Endothelial cell of umbilical vein (primary cell): ENCODE measurements around the gene IGSF5. TPM values are rescaled to one million over a fixed set of nuclear protein-coding genes. Genes with fewer than 3 reads are reported as not detected.

Experiments
- BruUV-seq: library from RNA; stranded (reverse); fragments of 400-500 nt; replicated peaks from 2 replicates; lab custom pipeline; 2021; lab: Mats Ljungman, UMichigan
- CTCF ChIA-PET: fragments of 300-600, 350-600 bp; sonication (Branson Sonifier 250); formaldehyde crosslinking; loops from one replicate; lab custom pipeline; 2021; ENCODE audit warnings: antibody characterized with exemption, inconsistent platforms; lab: Charles Lee
- POLR2A ChIA-PET: fragments of 300-600, 350-600 bp; sonication (Branson Sonifier 250); formaldehyde crosslinking; loops from one replicate; lab custom pipeline; 2021; ENCODE audit warnings: antibody characterized with exemption, inconsistent platforms; lab: Charles Lee
- DNase-seq: peaks from one replicate; pipeline ENCODE4 v3.0.0-alpha.2; 2011; ENCODE audit warnings: low read depth, low spot score
- FAIRE-seq: peaks from 2 replicates; lab custom pipeline; 2011; peaks lifted over from hg19 to GRCh38; lab: Jason Lieb, UNC
- H2AFZ ChIP-seq: 2 replicates; pipeline ENCODE4 v1.6.0; 2012; ENCODE audit warnings: low read depth, low read length, control low read depth, inconsistent platforms
- H3K27ac ChIP-seq: 2 replicates; pipeline ENCODE4 v1.5.1; 2011; ENCODE audit warnings: low read depth, mild to moderate bottlenecking, control low read depth, low read length, moderate library complexity; ENCODE audit not compliant: insufficient read depth
- H3K27me3 ChIP-seq, 2 experiments: 2 replicates each; pipeline versions ENCODE4 v1.6.0 to v1.6.1; 2011; ENCODE audit warnings: low read length in 2 of 2, mixed read lengths in 1 of 2; ENCODE audit not compliant: control insufficient read depth in 2 of 2, insufficient read depth in 2 of 2
- H3K36me3 ChIP-seq, 2 experiments: 2 replicates in 1 of 2; 3 replicates in 1 of 2; pipeline ENCODE4 v1.5.1; 2011; ENCODE audit warnings: low read length in 2 of 2, mild to moderate bottlenecking in 1 of 2, moderate library complexity in 1 of 2; ENCODE audit not compliant: control insufficient read depth in 2 of 2, insufficient read depth in 2 of 2; ENCODE audit errors: extremely low read depth in 1 of 2
- H3K4me1 ChIP-seq: 3 replicates; pipeline ENCODE4 v1.5.1; 2011; ENCODE audit warnings: mild to moderate bottlenecking, low read length; ENCODE audit not compliant: control insufficient read depth, insufficient read depth; ENCODE audit errors: extremely low read depth
- H3K4me2 ChIP-seq: 2 replicates; pipeline ENCODE4 v1.6.1; 2011; ENCODE audit warnings: low read length, control low read depth, mixed read lengths; ENCODE audit not compliant: insufficient read depth
- H3K4me3 ChIP-seq, 3 experiments: fragments of 200-600 bp in 1 of 3; sonication (generic), shearing (Covaris generic) in 1 of 3; replicated peaks in 1 of 3; 2 replicates each; pipeline ENCODE4 v1.5.1; 2011 to 2016; ENCODE audit warnings: control low read depth in 3 of 3, low read length in 3 of 3, mild to moderate bottlenecking in 2 of 3, inconsistent platforms in 1 of 3, low read depth in 1 of 3, moderate library complexity in 1 of 3; ENCODE audit not compliant: insufficient read depth in 1 of 3
- H3K79me2 ChIP-seq: 2 replicates; pipeline ENCODE4 v1.6.0; 2012; ENCODE audit warnings: low read length, inconsistent platforms; ENCODE audit not compliant: control insufficient read depth, insufficient read depth
- H3K9ac ChIP-seq: replicated peaks from 2 replicates; pipeline ENCODE3; 2011; ENCODE audit warnings: low read length, control low read depth; ENCODE audit not compliant: insufficient read depth; ENCODE audit errors: extremely low read depth
- H3K9me1 ChIP-seq: replicated peaks from 3 replicates; pipeline ENCODE4 v1.6.0; 2011; ENCODE audit warnings: mild to moderate bottlenecking, low read length; ENCODE audit not compliant: control insufficient read depth, insufficient read depth; ENCODE audit errors: extremely low read depth
- H3K9me3 ChIP-seq: replicated peaks from 2 replicates; pipeline ENCODE4 v1.5.1; 2012; ENCODE audit warnings: low read length, inconsistent platforms; ENCODE audit not compliant: control insufficient read depth, insufficient read depth
- H4K20me1 ChIP-seq: replicated peaks from 2 replicates; pipeline ENCODE3; 2011; ENCODE audit warnings: mild to moderate bottlenecking, low read length; ENCODE audit not compliant: control insufficient read depth, insufficient read depth; ENCODE audit errors: extremely low read depth
- EZH2 ChIP-seq: IDR thresholded peaks from 2 replicates; pipeline ENCODE4 v1.6.1; 2012; ENCODE audit warnings: borderline replicate concordance, low read depth, mild to moderate bottlenecking, moderate library complexity, low read length, inconsistent platforms; ENCODE audit not compliant: severe bottlenecking
- FOS ChIP-seq: IDR thresholded peaks from 2 replicates; pipeline ENCODE4 v1.6.1; 2011; ENCODE audit warnings: mild to moderate bottlenecking, low read length, moderate library complexity, borderline replicate concordance; ENCODE audit not compliant: insufficient read depth
- GATA2 ChIP-seq: IDR thresholded peaks from 2 replicates; pipeline ENCODE4 v1.7.0; 2011; ENCODE audit warnings: low read depth, mild to moderate bottlenecking, moderate library complexity, mixed read lengths, low read length; ENCODE audit not compliant: insufficient read length, insufficient read depth
- JUN ChIP-seq: IDR thresholded peaks from 2 replicates; pipeline ENCODE4 v1.6.1; 2011; ENCODE audit warnings: borderline replicate concordance, low read depth; ENCODE audit not compliant: insufficient read length, insufficient read depth
- MAX ChIP-seq: IDR thresholded peaks from 2 replicates; pipeline ENCODE4 v1.6.1; 2011; ENCODE audit not compliant: insufficient read depth, insufficient read length
- MYC ChIP-seq: IDR thresholded peaks from one replicate; pipeline ENCODE4 v1.6.1; 2011; ENCODE audit warnings: mild to moderate bottlenecking, low read depth, low read length
- POLR2A ChIP-seq: IDR thresholded peaks from 2 replicates; pipeline ENCODE4 v1.6.1; 2012; ENCODE audit warnings: low read depth, mild to moderate bottlenecking, control low read depth, low read length
- POLR2AphosphoS5 ChIP-seq: IDR thresholded peaks from 2 replicates; pipeline ENCODE4 v1.6.1; 2012; ENCODE audit warnings: low read depth, mild to moderate bottlenecking, control low read depth, low read length, moderate library complexity; ENCODE audit not compliant: insufficient read depth
- dilution Hi-C: fragments of 300-500 bp; cut with MboI; formaldehyde crosslinking; loops from one replicate; pipeline ENCODE4 v1.15.0; 2019; ENCODE audit warnings: low sequenced_read_pairs; ENCODE audit not compliant: extremely low pct_ligation_motif_present
- intact Hi-C: fragments of 100-400 bp; cut with micrococcal nuclease; formaldehyde crosslinking; loops from one replicate; pipeline ENCODE4 v1.10.0; 2022
- polyA plus RNA-seq, 4 experiments: library from polyadenylated mRNA; depleted of rRNA in 3 of 4; stranded (reverse) in 3 of 4; unstranded in 1 of 4; fragments of >200 nt; gene quantifications; 2 replicates each; pipeline versions ENCODE4 v1.2.1 to v1.2.3, GENCODE V29; 2011 to 2012; ENCODE audit warnings: missing spikeins in 1 of 4
- total RNA-seq: library from RNA; stranded (reverse); gene quantifications from 2 replicates; pipeline ENCODE4 v1.2.3, GENCODE V29; 2021
- TF ChIP-seq, protein P1 (sequence below), 2 donors: IDR thresholded peaks; 1 replicate in 1 of 2; 2 replicates in 1 of 2; pipeline ENCODE4 v1.5.1; 2011; ENCODE audit warnings: low read length in 2 of 2, mild to moderate bottlenecking in 2 of 2, moderate library complexity in 2 of 2, control low read depth in 1 of 2, inconsistent platforms in 1 of 2, low read depth in 1 of 2; ENCODE audit not compliant: insufficient read depth in 1 of 2; ENCODE audit errors: extremely low read depth in 1 of 2

IGSF5 gene
- total and polyA plus RNA-seq, 2 donors (not counting 3 experiments of a cell fraction or from before 2014, with no cell fraction given), result not detected

- FAIRE-seq (no peak), DNase-seq (no peak)
- dilution Hi-C loops, result no loop called here
- no peak overlapping the region for H3K27ac ChIP-seq
- POLR2A ChIA-PET, result no interaction called here
- no peaks in the 10 kb centered on the region for H3K4me1 ChIP-seq
- TF ChIP-seq POLR2AphosphoS5 (no peak), JUN (no peak), GATA2 (no peak), MAX (no peak)
- H3K4me3 ChIP-seq, result no peak overlapping the region
- no peak overlapping the region for H2AFZ ChIP-seq
- CTCF ChIA-PET, result no interaction called here
- no peaks in the 10 kb centered on the region for H3K9me3 ChIP-seq
- no peak overlapping the region for H3K4me2 ChIP-seq
- H3K9ac ChIP-seq, result no peak overlapping the region
- no peaks in the 10 kb centered on the region for H3K9me1 ChIP-seq
- no TSS peak for BruUV-seq
- H4K20me1 ChIP-seq, result no peaks in the 10 kb centered on the region
- H3K27me3 ChIP-seq, result no peaks in the 10 kb centered on the region
- H3K36me3 ChIP-seq, result no peaks in the 10 kb centered on the region
- no peaks in the 10 kb centered on the region for H3K79me2 ChIP-seq
- intact Hi-C loops, result no loop called here
Observed at GRCh38 chr21:39736716-39737115, 8.3 kb upstream of the IGSF5 start.

DNA sequence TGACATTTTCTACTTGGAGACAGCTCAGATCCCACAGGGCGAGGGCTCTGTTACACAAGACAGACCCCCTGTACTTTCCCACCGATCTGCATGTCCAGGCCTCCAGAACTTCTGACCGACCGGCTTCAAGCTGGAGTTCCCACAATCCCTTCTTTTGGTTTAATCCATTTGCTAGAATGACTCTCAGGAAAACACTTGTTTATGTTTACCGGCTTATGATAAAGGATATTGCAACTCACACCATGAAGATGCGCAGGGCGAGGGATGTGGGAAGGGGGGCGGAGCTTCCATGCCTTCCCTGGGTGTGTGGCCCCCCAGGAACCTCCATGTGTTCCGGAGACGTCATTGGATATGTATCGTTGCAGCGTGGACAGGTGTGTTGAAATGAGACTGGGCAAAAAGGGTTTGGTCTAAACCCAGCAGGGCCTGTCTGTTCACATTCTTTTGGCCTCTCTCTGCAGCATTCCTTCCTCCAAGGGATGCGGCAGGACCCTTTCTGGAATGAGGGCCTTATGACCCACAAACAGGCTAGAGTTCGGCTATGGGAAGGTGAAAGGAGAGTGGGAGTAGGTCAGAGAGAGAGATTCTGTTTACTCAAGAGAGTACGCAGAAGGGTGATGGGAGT, 7.5 kb upstream of the IGSF5 start:
- Histone ChIP-seq H3K4me3 (no peak overlapping the region), H3K4me2 (no peak overlapping the region), H2AFZ (no peak overlapping the region), H3K4me1 (no peaks in the 10 kb centered on the region), H3K27ac (no peak overlapping the region), H3K9me1 (no peaks in the 10 kb centered on the region), H4K20me1 (no peaks in the 10 kb centered on the region), H3K36me3 (no peaks in the 10 kb centered on the region), H3K9me3 (no peaks in the 10 kb centered on the region), H3K9ac (no peak overlapping the region), H3K79me2 (no peaks in the 10 kb centered on the region), H3K27me3 (no peaks in the 10 kb centered on the region)
- dilution Hi-C loops (no loop called here), intact Hi-C loops (no loop called here)
- DNase-seq, result no peak
- BruUV-seq, result no TSS peak
- TF ChIP-seq GATA2 (no peak), FOS (no peak), MAX (no peak), JUN (no peak), EZH2 (no peak), MYC (no peak), POLR2AphosphoS5 (no peak), POLR2A (no peak)
- TF ChIP-seq, protein P1, sequence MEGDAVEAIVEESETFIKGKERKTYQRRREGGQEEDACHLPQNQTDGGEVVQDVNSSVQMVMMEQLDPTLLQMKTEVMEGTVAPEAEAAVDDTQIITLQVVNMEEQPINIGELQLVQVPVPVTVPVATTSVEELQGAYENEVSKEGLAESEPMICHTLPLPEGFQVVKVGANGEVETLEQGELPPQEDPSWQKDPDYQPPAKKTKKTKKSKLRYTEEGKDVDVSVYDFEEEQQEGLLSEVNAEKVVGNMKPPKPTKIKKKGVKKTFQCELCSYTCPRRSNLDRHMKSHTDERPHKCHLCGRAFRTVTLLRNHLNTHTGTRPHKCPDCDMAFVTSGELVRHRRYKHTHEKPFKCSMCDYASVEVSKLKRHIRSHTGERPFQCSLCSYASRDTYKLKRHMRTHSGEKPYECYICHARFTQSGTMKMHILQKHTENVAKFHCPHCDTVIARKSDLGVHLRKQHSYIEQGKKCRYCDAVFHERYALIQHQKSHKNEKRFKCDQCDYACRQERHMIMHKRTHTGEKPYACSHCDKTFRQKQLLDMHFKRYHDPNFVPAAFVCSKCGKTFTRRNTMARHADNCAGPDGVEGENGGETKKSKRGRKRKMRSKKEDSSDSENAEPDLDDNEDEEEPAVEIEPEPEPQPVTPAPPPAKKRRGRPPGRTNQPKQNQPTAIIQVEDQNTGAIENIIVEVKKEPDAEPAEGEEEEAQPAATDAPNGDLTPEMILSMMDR (IDR thresholded peaks at IDR 0.05; ENCODE audit: extremely low read depth in 1 of 2, insufficient read depth in 1 of 2, low read depth in 1 of 2, low read length in 2 of 2), result no peak
- ChIA-PET POLR2A (no interaction called here), CTCF (no interaction called here)
- FAIRE-seq, result no peak
